ENCODE data around the gene CREBBP. TPM values are rescaled to one million over a fixed set of nuclear protein-coding genes. Genes with fewer than 3 reads are reported as not detected.

CREBBP gene
- total RNA-seq, 1 donor from 2014 or later, result 45.2 TPM

Other genes with a start within 250 kb of the CREBBP start
- gene DNASE1, start 226.0 kb downstream of the CREBBP start, total RNA-seq, result 14.0 and 14.6 TPM in 2 replicates
- 299 and 307 TPM in 2 replicates for gene TRAP1, start 163.2 kb downstream of the CREBBP start, total RNA-seq
- 6.0 and 7.7 TPM in 2 replicates for gene ADCY9, start 235.7 kb upstream of the CREBBP start, total RNA-seq

Measured in activated T-helper 2 cell treated with anti-CD3 and anti-CD28 coated beads, Interferon-gamma antibody, Interleukin-2, Interleukin-4, amounts not matched to agents 10 μg/mL and 5 μg/mL and 100 μg/mL, durations not matched to agents 14 hours and 24 hours and 36 hours (primary cell).